NOMO-1 treated with dmso at 0.1 percent for 144 hours (cell line): ENCODE measurements around the gene SRF.

Experiments used
- DNase-seq: peaks from one replicate; lab custom pipeline; 2025; ENCODE audit not compliant: unreplicated experiment; lab: John Stamatoyannopoulos, UW

SRF gene

GRCh38 chr6:43146709-43147688 lies 24.1 kb upstream of the SRF start:
- DNase-seq, result no peak

- no peak for DNase-seq
These were observed 23.2 kb upstream of the SRF start for GRCh38 chr6:43147691-43148477.

- no peak for DNase-seq
These were observed 21.8 kb upstream of the SRF start for GRCh38 chr6:43149265-43149664.

- DNase-seq, result no peak
These were observed 20.9 kb upstream of the SRF start for GRCh38 chr6:43150051-43150751.

- DNase-seq, result no peak
These were observed 11.5 kb upstream of the SRF start for GRCh38 chr6:43159599-43159998.

- DNase-seq, result no peak
These were observed 7.2 kb upstream of the SRF start for GRCh38 chr6:43163899-43164298.

- DNase-seq, result no peak
These were observed 595 bp upstream of the SRF start for GRCh38 chr6:43170417-43170930.

GRCh38 chr6:43171707-43172103 lies 636 bp downstream of the SRF start:
- DNase-seq, result no peak

GRCh38 chr6:43172104-43173007 lies 1.3 kb downstream of the SRF start:
- DNase-seq, result no peak

GRCh38 chr6:43173591-43174262 lies 2.7 kb downstream of the SRF start:
- DNase-seq, result no peak

- DNase-seq, result peak; percentile 98
These were observed 3.4 kb downstream of the SRF start for GRCh38 chr6:43174263-43175112.

GRCh38 chr6:43175676-43176422 lies 4.8 kb downstream of the SRF start:
- no peak for DNase-seq

- no peak for DNase-seq
These were observed 5.3 kb downstream of the SRF start for GRCh38 chr6:43176423-43176786.

GRCh38 chr6:43178150-43178549 lies 7.1 kb downstream of the SRF start:
- no peak for DNase-seq

GRCh38 chr6:43178951-43179830 lies 8.1 kb downstream of the SRF start:
- DNase-seq, result no peak

GRCh38 chr6:43180058-43180457 lies 9.0 kb downstream of the SRF start:
- no peak for DNase-seq

GRCh38 chr6:43180985-43181384 lies 9.9 kb downstream of the SRF start:
- DNase-seq, result no peak
